Coronary artery (tissue), 2 donors: Measurements from ENCODE around the gene ABHD12.
"Not testable (repeated sequence)": the region's sequence is repeated elsewhere in the genome, so short reads cannot be mapped to it uniquely, and the experiment has no call there.

Source experiments
- DNase-seq: peaks from one replicate; pipeline ENCODE4 v3.0.0-alpha.2; 2017; ENCODE audit warnings: low spot score
- H3K27ac ChIP-seq, 2 donors: fragments of 200-600 bp; sonication (generic); one replicate each; pipeline ENCODE4 v1.5.1; 2016 to 2019
- H3K4me3 ChIP-seq: fragments of 200-600 bp; sonication (generic); 2 replicates; pipeline ENCODE4 v1.5.1; 2016; ENCODE audit warnings: mild to moderate bottlenecking, moderate library complexity
- TF ChIP-seq, protein P1 (sequence below): fragments of 200-600 bp; sonication (generic); IDR thresholded peaks from one replicate; pipeline ENCODE4 v1.5.1; 2019; ENCODE audit warnings: antibody characterized with exemption

Gene ABHD12

DNA sequence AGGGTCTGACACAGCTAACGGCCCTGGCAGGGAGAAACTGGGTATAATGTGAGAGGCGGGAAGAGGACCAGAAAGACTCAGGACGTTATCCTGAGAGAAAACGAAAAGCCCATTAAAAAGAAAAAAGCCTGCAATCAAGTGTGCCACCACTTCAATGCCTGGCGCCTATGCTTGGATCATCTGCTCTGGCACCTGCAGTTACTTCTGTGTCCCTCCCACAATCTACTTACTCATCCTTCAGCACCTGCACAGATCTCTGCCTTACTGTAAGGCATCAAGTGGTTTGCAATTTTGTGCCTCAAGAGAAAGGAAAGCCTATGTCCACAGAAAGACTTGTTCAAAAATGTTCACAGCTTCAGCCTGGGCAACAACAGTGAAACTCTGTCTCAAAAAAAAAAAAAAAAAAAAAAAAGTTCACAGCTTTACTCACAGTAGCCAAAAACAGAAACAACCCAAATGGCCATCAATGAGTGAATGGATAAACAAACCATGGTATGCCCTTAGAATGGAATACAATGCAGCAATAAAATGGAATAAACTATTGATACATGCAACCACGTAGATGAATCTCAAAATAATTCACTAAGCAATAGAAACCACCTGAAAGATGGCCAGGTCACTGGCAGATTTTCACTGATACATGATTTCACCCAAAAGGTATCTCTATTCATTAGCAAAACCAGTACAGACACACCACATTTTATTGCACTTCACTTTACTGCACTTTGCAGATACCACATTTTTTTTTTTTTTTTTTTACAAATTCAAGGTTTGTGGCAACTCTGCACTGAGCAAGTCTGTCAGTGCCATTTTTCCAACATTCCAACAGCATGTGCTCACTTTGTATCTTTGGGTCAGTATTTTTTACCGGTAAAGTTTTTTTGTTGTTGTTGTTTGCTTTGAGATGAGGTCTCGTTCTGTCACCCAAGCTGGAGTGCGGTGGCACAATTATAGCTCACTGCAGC is 48.6 kb downstream of the ABHD12 start:
- no peak overlapping the region for H3K27ac ChIP-seq
- no peak for DNase-seq
- no peak overlapping the region for H3K4me3 ChIP-seq
- TF ChIP-seq, protein P1, sequence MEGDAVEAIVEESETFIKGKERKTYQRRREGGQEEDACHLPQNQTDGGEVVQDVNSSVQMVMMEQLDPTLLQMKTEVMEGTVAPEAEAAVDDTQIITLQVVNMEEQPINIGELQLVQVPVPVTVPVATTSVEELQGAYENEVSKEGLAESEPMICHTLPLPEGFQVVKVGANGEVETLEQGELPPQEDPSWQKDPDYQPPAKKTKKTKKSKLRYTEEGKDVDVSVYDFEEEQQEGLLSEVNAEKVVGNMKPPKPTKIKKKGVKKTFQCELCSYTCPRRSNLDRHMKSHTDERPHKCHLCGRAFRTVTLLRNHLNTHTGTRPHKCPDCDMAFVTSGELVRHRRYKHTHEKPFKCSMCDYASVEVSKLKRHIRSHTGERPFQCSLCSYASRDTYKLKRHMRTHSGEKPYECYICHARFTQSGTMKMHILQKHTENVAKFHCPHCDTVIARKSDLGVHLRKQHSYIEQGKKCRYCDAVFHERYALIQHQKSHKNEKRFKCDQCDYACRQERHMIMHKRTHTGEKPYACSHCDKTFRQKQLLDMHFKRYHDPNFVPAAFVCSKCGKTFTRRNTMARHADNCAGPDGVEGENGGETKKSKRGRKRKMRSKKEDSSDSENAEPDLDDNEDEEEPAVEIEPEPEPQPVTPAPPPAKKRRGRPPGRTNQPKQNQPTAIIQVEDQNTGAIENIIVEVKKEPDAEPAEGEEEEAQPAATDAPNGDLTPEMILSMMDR: no peak

- H3K4me3 ChIP-seq: no peak overlapping the region
- no peak overlapping the region for H3K27ac ChIP-seq
- TF ChIP-seq, protein P1: no peak
- DNase-seq: no peak
Observed at GRCh38 chr20:25340380-25340779, 50.3 kb downstream of the ABHD12 start.

DNA sequence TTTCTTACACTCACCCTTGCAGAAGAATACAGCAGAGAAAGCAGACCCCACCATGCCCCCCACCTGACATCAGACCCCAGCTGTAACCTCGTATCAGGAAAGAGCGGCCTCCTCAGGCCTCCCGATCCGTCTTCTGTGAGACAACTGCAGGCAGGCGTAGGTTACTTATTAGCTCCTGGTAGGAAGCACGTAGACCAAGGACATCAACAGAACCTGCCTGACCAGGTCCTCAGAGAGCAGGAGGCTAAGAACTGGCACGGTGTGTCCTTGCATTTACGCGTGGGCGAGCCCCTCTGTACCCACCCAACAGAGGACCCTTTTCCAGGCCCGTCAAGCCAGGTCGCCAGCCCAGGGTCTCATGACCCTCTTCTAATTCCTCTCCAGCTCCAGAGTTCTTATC is 51.0 kb downstream of the ABHD12 start:
- H3K27ac ChIP-seq: no peak overlapping the region
- DNase-seq: no peak
- no peak overlapping the region for H3K4me3 ChIP-seq
- TF ChIP-seq, protein P1: no peak

GRCh38 chr20:25338112-25339023 is 52.3 kb downstream of the ABHD12 start:
- no peak overlapping the region for H3K4me3 ChIP-seq
- DNase-seq: no peak
- TF ChIP-seq, protein P1: no peak
- no peak overlapping the region for H3K27ac ChIP-seq

DNA sequence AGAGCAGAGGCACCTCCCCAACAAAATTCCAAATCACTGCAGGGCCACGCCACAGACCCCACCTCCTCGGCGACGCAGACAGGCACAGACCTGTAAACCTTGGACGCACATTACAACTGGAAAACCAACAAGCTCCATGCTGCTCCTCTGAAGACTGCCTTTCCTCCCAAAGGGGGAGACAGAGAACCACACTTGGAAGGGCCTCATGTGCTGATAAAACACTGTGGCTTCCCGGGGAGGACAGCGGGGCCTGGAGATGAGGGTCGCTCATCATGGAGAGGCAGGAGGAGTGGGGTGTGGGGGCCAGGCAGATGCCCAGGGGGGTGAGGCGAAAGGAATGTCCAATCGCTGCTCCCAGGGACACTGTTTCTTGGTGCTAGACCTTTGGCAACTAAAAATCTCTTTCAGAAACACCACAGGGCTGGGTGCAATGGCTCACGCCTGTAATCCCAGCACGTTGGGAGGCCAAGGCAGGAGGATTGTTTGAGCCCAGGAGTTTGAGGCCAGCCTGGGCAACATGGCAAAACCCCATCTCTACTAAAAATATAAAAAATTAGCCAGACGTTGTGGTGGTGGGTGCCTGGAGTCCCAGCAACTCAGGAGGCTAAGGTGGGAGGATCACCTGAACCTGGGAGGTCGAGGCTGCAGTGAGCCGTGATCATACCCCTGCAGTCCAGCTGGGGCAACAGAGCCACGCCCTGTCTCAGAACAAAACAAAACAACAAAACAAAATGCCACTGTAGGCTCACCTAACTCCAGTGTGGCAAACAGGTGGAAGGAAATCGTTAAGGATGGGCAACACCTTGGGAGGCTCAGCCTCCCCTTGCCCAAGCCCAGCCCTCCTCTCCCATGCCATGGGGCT is 53.8 kb downstream of the ABHD12 start:
- H3K4me3 ChIP-seq: no peak overlapping the region
- DNase-seq: no peak
- TF ChIP-seq, protein P1: no peak
- H3K27ac ChIP-seq: no peak overlapping the region

DNA sequence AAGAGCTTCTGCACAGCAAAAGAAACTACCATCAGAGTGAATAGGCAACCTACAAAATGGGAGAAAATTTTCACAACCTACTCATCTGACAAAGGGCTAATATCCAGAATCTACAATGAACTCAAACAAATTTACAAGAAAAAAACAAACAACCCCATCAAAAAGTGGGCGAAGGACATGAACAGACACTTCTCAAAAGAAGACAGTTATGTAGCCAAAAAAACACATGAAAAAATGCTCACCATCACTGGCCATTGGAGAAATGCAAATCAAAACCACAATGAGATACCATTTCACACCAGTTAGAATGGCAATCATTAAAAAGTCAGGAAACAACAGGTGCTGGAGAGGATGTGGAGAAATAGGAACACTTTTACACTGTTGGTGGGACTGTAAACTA is 55.7 kb downstream of the ABHD12 start:
- not testable (repeated sequence) for H3K4me3 ChIP-seq, H3K27ac ChIP-seq, DNase-seq
